HG02970 (cell line): Measurements from ENCODE around the gene DRC3.
"Not testable (repeated sequence)": the region's sequence is repeated elsewhere in the genome, so short reads cannot be mapped to it uniquely, and the experiment has no call there.

ENCODE experiments used
- ATAC-seq: cut with Tn5 transposase; IDR thresholded peaks from one replicate; pipeline ENCODE4 v1.9.1; 2021; ENCODE audit warnings: mild to moderate bottlenecking, moderate library complexity, moderate number of reproducible peaks; ENCODE audit not compliant: unreplicated experiment, low FRiP score

DRC3 gene

GRCh38 chr17:17940441-17940911 lies 32.2 kb upstream of the DRC3 start:
- no peak for ATAC-seq

DNA sequence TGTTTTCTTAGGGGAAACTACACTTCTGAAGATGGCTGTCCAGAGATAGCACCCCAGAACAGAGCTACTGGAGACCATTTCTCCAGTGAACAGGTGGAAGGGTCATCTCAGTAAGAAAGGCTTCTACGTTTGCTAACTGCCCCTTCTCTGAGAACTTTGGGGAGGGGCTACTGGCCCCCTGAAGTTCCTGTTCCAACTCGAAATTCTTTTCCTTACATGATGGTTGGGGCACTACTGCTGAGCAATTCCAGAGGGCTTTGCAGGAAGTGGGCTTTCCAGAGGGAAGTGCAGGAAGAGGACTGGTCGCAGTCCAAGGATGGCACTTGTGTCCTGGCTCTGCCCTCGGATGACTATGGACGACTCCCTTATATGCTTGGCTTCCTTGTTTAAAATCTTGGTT lies 31.6 kb upstream of the DRC3 start:
- no peak for ATAC-seq

DNA sequence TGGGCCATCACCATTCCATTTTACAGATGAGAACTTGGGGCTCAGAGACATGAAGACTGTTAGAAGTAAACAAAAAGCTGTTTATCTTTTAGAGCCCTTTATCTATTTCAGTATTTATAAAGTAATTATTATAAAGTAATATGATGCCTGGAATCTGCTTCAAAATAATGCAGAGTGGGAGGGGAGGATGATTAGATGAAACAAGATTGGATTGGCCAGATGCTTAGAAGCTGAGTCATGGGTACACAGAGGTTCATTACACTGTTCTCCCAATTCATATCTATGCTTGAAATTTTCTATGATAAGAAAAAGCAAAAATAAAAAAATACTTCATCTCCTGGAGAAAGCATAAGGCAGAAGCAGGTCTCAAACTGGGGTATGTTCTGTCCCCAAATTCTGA lies 29.8 kb upstream of the DRC3 start:
- no peak for ATAC-seq

- no peak for ATAC-seq
These were observed 29.2 kb upstream of the DRC3 start for GRCh38 chr17:17943281-17943984.

GRCh38 chr17:17944242-17944641 lies 28.4 kb upstream of the DRC3 start:
- no peak for ATAC-seq

DNA sequence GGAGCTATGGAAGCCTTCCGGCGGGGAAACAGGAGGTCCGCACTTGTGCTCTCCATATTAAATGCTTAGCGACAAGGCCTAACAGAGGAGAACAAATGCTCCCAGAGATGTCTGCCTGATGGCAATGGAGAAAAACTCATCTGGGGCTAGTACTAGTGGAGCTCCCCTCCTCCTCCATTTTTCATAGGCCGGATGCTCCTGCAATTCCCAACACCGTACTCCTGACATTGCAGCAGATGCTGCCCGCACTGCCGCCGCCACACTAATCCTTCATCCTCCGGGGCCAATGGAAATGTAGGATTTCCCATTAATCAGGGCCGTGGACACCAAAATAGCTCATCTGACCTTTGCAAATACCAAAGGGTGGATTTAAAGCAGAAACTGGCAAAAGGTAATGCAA lies 27.9 kb upstream of the DRC3 start:
- ATAC-seq: no peak

GRCh38 chr17:17946093-17946492 lies 26.6 kb upstream of the DRC3 start:
- ATAC-seq: no peak

GRCh38 chr17:17947309-17947708 lies 25.4 kb upstream of the DRC3 start:
- no peak for ATAC-seq

- no peak for ATAC-seq
These were observed 24.7 kb upstream of the DRC3 start for GRCh38 chr17:17947966-17948365.

GRCh38 chr17:17950347-17950746 lies 22.3 kb upstream of the DRC3 start:
- ATAC-seq: no peak

DNA sequence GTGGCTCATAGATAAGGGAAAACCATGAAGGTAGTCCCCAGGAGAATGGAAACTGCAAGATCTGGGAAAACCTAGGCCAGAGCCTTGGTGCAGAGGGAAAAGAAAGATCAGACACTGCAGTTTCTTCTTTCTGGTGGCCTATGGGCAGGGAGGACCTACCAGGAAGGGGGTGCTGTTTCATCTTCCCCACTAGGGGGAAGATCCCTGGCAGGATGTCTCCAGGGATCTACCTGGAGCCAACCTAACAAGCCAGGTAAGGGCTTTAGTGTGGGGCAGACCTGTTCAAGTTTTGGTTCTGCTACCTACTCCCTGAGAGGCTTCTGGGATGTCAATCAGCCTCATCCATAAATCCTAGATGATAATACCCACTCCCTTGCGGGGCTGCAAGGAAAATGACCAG lies 21.9 kb upstream of the DRC3 start:
- no peak for ATAC-seq

- ATAC-seq: no peak
These were observed 21.1 kb upstream of the DRC3 start for GRCh38 chr17:17951524-17951923.

GRCh38 chr17:17952691-17953090 lies 20.0 kb upstream of the DRC3 start:
- no peak for ATAC-seq

- ATAC-seq: no peak
These were observed 18.6 kb upstream of the DRC3 start for GRCh38 chr17:17954079-17954478.

DNA sequence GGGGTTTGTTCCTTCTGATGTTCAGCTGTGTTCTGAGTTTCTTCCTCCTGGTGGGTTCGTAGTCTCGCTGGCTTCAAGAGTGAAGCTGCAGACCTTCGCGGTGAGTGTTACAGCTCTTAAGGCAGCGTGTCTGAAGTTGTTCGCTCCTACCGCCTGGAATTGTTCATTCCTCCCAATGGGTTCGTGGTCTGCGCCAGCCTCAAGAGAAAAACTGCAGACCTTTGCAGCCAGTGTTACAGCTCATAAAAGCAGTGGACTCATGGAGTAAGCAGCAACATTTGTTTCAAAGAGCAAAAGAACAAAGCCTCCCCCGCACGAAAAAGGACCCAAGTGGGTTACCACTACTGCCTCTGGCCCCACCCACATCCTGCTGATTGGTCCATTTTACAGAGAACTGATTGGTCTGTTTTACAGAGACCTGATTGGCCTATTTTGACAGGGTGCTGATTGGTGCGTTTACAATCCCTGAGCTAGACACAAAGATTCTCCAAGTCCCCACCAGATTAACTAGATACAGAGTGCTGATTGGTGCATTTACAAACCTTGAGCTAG lies 16.8 kb upstream of the DRC3 start:
- ATAC-seq: not testable (repeated sequence)

- ATAC-seq: no peak
These were observed 15.1 kb upstream of the DRC3 start for GRCh38 chr17:17957584-17957916.

DNA sequence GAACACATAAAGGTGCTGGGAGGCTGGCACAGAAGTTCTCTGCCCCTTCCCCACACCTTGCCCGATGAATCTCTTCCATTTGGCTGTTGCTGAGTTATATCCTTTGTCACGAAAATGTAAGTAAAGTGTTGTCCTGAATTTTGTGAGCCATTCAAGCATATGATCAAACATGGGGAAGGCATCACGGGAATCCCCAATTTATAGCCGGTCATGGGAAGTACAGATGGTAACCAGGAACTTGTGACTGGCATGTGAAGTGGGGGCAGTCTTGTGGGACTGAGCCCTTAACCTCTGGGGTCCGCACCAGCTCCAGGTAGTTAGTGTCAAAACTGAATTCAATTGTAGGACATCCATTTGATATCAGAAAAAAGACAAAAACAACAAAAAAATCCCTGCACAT lies 13.7 kb upstream of the DRC3 start:
- ATAC-seq: no peak

DNA sequence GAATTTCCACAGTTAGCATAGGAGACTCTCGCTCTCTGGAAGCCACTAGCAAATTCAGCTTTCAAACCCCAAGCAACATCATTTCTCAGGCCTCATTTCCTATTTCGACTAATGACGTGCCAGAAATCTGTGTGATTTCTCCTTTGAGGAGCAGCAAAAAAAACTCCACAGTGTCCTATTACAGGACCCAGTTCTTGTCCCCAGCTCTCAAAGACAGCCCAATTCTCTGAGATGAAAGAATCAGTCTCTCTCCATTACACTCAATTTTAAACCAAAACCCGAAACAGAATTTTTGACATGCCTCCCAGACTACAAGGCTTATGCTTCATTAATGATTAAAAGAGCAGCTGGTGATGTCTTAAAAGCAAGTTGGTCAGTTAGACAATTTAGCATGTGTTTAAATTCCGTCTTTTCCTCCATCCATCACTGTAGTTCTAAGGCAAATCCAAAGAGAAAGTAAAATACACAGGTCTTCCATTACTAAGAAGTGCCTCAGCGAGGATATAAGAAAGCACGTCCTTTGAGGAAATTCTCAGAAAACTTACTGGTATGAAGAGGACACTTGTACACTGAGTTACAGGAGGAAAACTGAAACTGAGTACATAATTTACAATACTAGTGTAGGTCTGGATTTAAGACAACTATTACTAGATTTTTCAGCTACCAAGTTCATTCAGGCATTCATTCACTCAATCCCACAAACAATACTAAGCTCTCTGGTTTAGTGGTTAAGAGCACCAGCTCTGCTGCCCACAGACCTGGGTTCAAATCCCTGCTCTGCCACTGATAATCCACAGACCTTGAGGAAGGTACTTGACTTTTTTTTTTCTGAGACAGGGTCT lies 12.9 kb upstream of the DRC3 start:
- peak; percentile 69 for ATAC-seq

DNA sequence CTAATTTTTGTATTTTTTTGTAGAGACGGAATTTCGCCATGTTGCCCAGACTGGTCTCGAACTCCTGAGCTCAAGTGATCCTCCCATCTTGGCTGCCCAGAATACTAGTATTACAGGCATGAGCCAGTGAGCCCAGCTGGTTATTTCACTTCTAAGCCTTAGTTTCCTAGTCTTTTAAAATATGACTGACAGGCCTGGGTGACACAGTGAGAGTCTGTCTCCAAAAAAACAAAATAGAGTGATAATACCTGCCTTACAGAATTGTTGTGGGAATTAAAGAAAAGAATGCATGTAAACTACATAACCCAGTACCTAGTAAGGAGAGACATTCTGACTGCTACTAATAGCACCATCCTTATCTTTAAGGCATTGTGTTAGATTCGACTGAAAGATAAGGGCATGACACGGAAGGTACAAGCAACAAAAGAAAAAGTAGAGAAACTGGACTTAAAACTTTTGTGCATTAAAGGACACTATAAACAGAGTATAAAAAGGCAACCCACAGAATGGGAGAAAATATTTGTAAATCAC lies 12.1 kb upstream of the DRC3 start:
- no peak for ATAC-seq

DNA sequence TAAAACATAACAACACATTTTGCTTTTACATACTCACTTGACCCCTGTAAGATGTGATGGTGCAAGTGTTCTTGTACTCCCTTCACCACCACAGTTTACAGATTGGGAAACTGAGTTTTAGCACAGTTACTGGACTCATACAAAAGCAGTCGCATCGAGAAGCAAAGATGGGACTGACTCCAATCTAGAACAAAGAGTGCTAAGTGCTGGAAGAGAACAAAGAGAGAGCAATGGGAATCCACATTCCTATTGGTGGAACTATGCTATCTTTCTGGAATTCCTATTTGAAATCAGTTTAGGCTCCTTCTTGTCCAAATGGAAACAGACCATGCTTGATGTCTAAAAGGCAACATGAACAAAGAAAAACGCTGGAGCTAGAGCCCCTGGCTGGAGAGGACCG lies 9.6 kb upstream of the DRC3 start:
- ATAC-seq: no peak

DNA sequence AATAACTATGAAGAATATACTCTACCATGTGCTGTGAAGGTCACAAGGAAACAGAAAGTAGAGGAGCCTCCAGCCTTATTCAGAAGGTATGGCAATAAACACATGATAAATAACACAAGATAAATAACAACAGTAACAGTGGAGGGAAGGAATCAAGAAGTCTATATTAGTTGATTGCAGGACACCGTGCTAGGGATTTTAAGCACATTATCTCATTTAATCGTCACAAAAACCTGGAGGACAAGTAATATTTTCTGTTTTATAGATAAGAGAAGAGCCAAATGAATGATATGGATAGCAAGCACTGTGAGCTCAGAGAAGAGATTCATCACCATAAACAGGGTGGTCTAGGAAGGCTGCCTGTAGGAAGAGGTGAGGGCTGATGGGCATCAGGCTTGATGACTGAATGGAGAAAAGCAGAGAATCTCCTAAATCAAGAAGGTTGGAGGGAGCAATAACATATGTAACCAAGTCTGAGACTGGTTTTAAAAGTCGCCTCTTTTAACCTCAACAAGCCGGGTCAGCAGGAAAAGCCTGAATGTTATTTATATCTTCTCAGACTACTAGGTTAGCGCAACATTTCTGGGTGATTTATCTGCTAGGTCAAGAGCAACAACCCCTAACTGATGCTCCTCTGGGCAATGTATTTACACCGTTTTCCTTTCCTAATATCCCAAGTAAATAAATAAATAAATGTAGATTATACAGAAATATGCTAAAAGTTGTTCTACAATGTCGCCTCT lies 8.8 kb upstream of the DRC3 start:
- ATAC-seq: no peak
